GM12875 (cell line): Measurements from ENCODE around the gene SSC5D.

Experiments used
- H3K4me3 ChIP-seq: one replicate; pipeline ENCODE4 v1.5.1; 2011; ENCODE audit warnings: low read depth, low read length, control low read depth
- CTCF ChIP-seq: IDR thresholded peaks from 2 replicates; pipeline ENCODE4 v1.5.1; 2011; ENCODE audit warnings: low read depth, mild to moderate bottlenecking, control low read depth, inconsistent platforms, low read length, moderate library complexity, borderline replicate concordance; ENCODE audit not compliant: insufficient read depth

The SSC5D gene

GRCh38 chr19:55456347-55456746 lies 31.9 kb upstream of the SSC5D start:
- no peak overlapping the region for H3K4me3 ChIP-seq
- TF ChIP-seq CTCF: no peak

GRCh38 chr19:55457683-55458457 lies 30.4 kb upstream of the SSC5D start:
- H3K4me3 ChIP-seq: no peak overlapping the region
- no peak for TF ChIP-seq CTCF

- no peak overlapping the region for H3K4me3 ChIP-seq
- TF ChIP-seq CTCF: no peak
Observed at GRCh38 chr19:55459551-55459949, 28.7 kb upstream of the SSC5D start.

- no peak for TF ChIP-seq CTCF
- no peak overlapping the region for H3K4me3 ChIP-seq
Observed at GRCh38 chr19:55459950-55460657, 28.1 kb upstream of the SSC5D start.

- TF ChIP-seq CTCF: no peak
- H3K4me3 ChIP-seq: peak overlapping the region; percentile 87
Observed at GRCh38 chr19:55460670-55461258, 27.5 kb upstream of the SSC5D start.

- no peak for TF ChIP-seq CTCF
- H3K4me3 ChIP-seq: peak within 1 kb of the TSS; percentile 87
Observed at GRCh38 chr19:55461259-55461973, 26.8 kb upstream of the SSC5D start, which contains the start of gene ISOC2. Gene ISOC2 (minus strand): TSS chr19:55461642. CDS start chr19:55456486, 5,156 bp downstream.
